HEK293 (cell line): ENCODE results near the gene TESK1.

Experiments
- GLIS2 ChIP-seq: fragments of 450-650 bp; formaldehyde crosslinking; IDR thresholded peaks from 2 replicates; pipeline ENCODE4 v1.5.1; 2016; ENCODE audit warnings: missing biosample characterization, missing genetic modification characterization
- MZF1 ChIP-seq: fragments of 450-650 bp; formaldehyde crosslinking; IDR thresholded peaks from 2 replicates; pipeline ENCODE4 v1.5.1; 2017; ENCODE audit warnings: missing biosample characterization, missing genetic modification characterization, borderline replicate concordance
- SALL2 ChIP-seq: fragments of 450-650 bp; formaldehyde crosslinking; IDR thresholded peaks from 2 replicates; pipeline ENCODE4 v1.5.0; 2017; ENCODE audit warnings: missing biosample characterization, mild to moderate bottlenecking, missing genetic modification characterization, borderline replicate concordance
- SP2 ChIP-seq: fragments of 450-650 bp; formaldehyde crosslinking; IDR thresholded peaks from 2 replicates; pipeline ENCODE4 v1.5.1; 2016; ENCODE audit warnings: missing biosample characterization, missing genetic modification characterization
- YY1 ChIP-seq: fragments of 450-650 bp; formaldehyde crosslinking; IDR thresholded peaks from 2 replicates; pipeline ENCODE4 v1.5.1; 2018; ENCODE audit warnings: missing biosample characterization, missing genetic modification characterization
- ZBTB21 ChIP-seq: fragments of 450-650 bp; formaldehyde crosslinking; IDR thresholded peaks from 2 replicates; pipeline ENCODE4 v1.5.1; 2017; ENCODE audit warnings: missing biosample characterization, missing genetic modification characterization
- ZBTB8A ChIP-seq: fragments of 450-650 bp; formaldehyde crosslinking; IDR thresholded peaks from 2 replicates; pipeline ENCODE4 v1.5.1; 2016; ENCODE audit warnings: missing biosample characterization, missing genetic modification characterization
- ZIC2 ChIP-seq: fragments of 450-650 bp; formaldehyde crosslinking; IDR thresholded peaks from 2 replicates; pipeline ENCODE4 v1.5.1; 2016; ENCODE audit warnings: missing biosample characterization, missing genetic modification characterization
- ZNF169 ChIP-seq: fragments of 450-650 bp; formaldehyde crosslinking; IDR thresholded peaks from 2 replicates; pipeline ENCODE4 v1.5.1; 2016; ENCODE audit warnings: missing biosample characterization, missing genetic modification characterization
- ZNF266 ChIP-seq: fragments of 450-650 bp; formaldehyde crosslinking; IDR thresholded peaks from 2 replicates; pipeline ENCODE4 v1.5.1; 2016; ENCODE audit warnings: missing biosample characterization, missing genetic modification characterization, low read depth
- ZNF394 ChIP-seq: fragments of 450-650 bp; formaldehyde crosslinking; IDR thresholded peaks from 2 replicates; pipeline ENCODE4 v1.5.1; 2016; ENCODE audit warnings: missing biosample characterization, missing genetic modification characterization, mild to moderate bottlenecking, moderate library complexity, borderline replicate concordance
- ZNF510 ChIP-seq: fragments of 450-650 bp; formaldehyde crosslinking; IDR thresholded peaks from 2 replicates; pipeline ENCODE4 v1.5.1; 2018; ENCODE audit warnings: mild to moderate bottlenecking, missing genetic modification characterization, missing biosample characterization; ENCODE audit not compliant: insufficient replicate concordance
- ZNF610 ChIP-seq: fragments of 450-650 bp; formaldehyde crosslinking; IDR thresholded peaks from 2 replicates; pipeline ENCODE4 v1.5.1; 2016; ENCODE audit warnings: missing biosample characterization, missing genetic modification characterization, borderline replicate concordance
- ZNF624 ChIP-seq: fragments of 450-650 bp; formaldehyde crosslinking; IDR thresholded peaks from 2 replicates; pipeline ENCODE4 v1.5.1; 2017; ENCODE audit warnings: missing biosample characterization, missing genetic modification characterization
- ZNF629 ChIP-seq: fragments of 450-650 bp; formaldehyde crosslinking; IDR thresholded peaks from 2 replicates; pipeline ENCODE4 v1.5.1; 2017; ENCODE audit warnings: missing biosample characterization, missing genetic modification characterization
- ZNF660 ChIP-seq: fragments of 450-650 bp; IDR thresholded peaks from 2 replicates; pipeline ENCODE4 v1.5.1; 2018; ENCODE audit warnings: missing biosample characterization, mild to moderate bottlenecking, missing genetic modification characterization
- ZNF677 ChIP-seq: fragments of 450-650 bp; IDR thresholded peaks from 2 replicates; pipeline ENCODE4 v1.5.0; 2018; ENCODE audit warnings: missing biosample characterization, mild to moderate bottlenecking, missing genetic modification characterization, moderate library complexity
- ZSCAN30 ChIP-seq: fragments of 450-650 bp; IDR thresholded peaks from 2 replicates; pipeline ENCODE4 v1.5.1; 2018; ENCODE audit warnings: missing biosample characterization, mild to moderate bottlenecking, missing genetic modification characterization, moderate library complexity
- ZXDB ChIP-seq: fragments of 450-650 bp; formaldehyde crosslinking; IDR thresholded peaks from 2 replicates; pipeline ENCODE4 v1.5.1; 2016; ENCODE audit warnings: missing biosample characterization, missing genetic modification characterization
- TF ChIP-seq, protein P1 (sequence below): fragments of 450-650 bp; formaldehyde crosslinking; IDR thresholded peaks from 2 replicates; pipeline ENCODE4 v1.5.1; 2016; ENCODE audit warnings: missing biosample characterization, missing genetic modification characterization
- TF ChIP-seq, protein P2 (sequence below): fragments of 450-650 bp; formaldehyde crosslinking; IDR thresholded peaks from 2 replicates; pipeline ENCODE4 v1.5.1; 2017; ENCODE audit warnings: missing biosample characterization, missing genetic modification characterization
- TF ChIP-seq, protein P3 (sequence below): fragments of 450-650 bp; formaldehyde crosslinking; conservative IDR thresholded peaks from 2 replicates; pipeline ENCODE4 v1.5.1; 2016; ENCODE audit warnings: low read depth, missing biosample characterization, missing genetic modification characterization
- TF ChIP-seq, protein P4 (sequence below): fragments of 450-650 bp; formaldehyde crosslinking; IDR thresholded peaks from 2 replicates; pipeline ENCODE4 v1.5.1; 2017; ENCODE audit warnings: missing biosample characterization, missing genetic modification characterization
- TF ChIP-seq, protein P5 (sequence below): fragments of 450-650 bp; formaldehyde crosslinking; IDR thresholded peaks from 2 replicates; pipeline ENCODE4 v1.5.1; 2016; ENCODE audit warnings: missing biosample characterization, missing genetic modification characterization

TESK1 gene

DNA sequence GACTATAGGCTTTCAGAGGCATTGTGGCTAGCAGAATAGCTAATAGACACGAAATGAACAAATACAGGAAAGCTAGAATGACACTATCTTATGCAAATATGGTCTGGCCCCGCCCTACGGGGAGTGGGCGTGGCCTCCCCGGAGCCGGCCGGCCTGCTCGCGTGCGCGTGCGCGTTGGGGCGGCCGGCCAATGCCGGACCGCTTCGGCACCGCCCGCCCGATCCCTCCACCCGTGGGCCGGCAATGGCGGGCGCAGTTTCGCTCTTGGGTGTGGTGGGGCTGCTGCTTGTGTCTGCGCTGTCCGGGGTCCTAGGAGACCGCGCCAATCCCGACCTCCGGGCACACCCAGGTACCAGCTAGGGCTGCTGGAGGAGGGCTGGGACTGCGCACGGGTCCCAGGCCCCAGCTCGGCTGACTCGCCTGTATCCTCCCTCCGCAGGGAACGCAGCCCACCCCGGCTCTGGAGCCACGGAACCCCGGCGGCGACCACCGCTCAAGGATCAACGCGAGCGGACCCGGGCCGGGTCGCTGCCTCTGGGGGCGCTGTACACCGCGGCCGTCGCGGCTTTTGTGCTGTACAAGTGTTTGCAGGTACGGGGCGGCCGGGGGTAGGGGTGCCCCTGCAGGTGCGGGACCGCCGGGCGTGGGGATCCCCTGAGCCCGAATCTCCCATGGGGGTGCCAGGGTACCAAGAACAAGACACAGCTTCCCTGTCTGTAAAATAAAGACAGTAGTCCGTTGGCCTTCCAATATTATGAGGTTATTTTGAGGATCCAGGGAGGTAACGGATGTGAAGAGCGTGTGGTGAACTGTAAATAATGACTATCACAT lies 53.3 kb downstream of the TESK1 start, which contains the start of gene CCDC107 (continued):
- TF ChIP-seq ZNF629 (tag by site-specific recombination) (no peak), ZBTB8A (tag by site-specific recombination) (peak; percentile 60), ZXDB (peak; percentile 96), ZSCAN30 (tag by site-specific recombination) (peak; percentile 69), ZNF394 (tag by site-specific recombination) (no peak; the same call in 1 of the 2 replicates), ZBTB21 (tag by site-specific recombination) (no peak), ZIC2 (tag by site-specific recombination) (0 out of 2 replicates have a peak, but pooled peaks have one; percentile 18), ZNF266 (tag by site-specific recombination) (no peak), ZNF677 (no peak), ZNF610 (tag by site-specific recombination) (0 out of 2 replicates have a peak, but pooled peaks have one; percentile 38), ZNF169 (no peak), ZNF624 (tag by site-specific recombination) (no peak), YY1 (tag by site-specific recombination) (peak; percentile 83), SALL2 (tag by site-specific recombination) (no peak), ZNF510 (tag by site-specific recombination) (no peak), SP2 (tag by site-specific recombination) (peak; percentile 50), ZNF660 (peak; percentile 43; the same call in 1 of the 2 replicates), GLIS2 (tag by site-specific recombination) (peak; percentile 76; the same call in 1 of the 2 replicates), MZF1 (no peak)
- TF ChIP-seq, protein P1, sequence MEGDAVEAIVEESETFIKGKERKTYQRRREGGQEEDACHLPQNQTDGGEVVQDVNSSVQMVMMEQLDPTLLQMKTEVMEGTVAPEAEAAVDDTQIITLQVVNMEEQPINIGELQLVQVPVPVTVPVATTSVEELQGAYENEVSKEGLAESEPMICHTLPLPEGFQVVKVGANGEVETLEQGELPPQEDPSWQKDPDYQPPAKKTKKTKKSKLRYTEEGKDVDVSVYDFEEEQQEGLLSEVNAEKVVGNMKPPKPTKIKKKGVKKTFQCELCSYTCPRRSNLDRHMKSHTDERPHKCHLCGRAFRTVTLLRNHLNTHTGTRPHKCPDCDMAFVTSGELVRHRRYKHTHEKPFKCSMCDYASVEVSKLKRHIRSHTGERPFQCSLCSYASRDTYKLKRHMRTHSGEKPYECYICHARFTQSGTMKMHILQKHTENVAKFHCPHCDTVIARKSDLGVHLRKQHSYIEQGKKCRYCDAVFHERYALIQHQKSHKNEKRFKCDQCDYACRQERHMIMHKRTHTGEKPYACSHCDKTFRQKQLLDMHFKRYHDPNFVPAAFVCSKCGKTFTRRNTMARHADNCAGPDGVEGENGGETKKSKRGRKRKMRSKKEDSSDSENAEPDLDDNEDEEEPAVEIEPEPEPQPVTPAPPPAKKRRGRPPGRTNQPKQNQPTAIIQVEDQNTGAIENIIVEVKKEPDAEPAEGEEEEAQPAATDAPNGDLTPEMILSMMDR (tag by site-specific recombination) = peak; percentile 94
- TF ChIP-seq, protein P2, sequence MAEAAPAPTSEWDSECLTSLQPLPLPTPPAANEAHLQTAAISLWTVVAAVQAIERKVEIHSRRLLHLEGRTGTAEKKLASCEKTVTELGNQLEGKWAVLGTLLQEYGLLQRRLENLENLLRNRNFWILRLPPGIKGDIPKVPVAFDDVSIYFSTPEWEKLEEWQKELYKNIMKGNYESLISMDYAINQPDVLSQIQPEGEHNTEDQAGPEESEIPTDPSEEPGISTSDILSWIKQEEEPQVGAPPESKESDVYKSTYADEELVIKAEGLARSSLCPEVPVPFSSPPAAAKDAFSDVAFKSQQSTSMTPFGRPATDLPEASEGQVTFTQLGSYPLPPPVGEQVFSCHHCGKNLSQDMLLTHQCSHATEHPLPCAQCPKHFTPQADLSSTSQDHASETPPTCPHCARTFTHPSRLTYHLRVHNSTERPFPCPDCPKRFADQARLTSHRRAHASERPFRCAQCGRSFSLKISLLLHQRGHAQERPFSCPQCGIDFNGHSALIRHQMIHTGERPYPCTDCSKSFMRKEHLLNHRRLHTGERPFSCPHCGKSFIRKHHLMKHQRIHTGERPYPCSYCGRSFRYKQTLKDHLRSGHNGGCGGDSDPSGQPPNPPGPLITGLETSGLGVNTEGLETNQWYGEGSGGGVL = no peak
- TF ChIP-seq, protein P3, sequence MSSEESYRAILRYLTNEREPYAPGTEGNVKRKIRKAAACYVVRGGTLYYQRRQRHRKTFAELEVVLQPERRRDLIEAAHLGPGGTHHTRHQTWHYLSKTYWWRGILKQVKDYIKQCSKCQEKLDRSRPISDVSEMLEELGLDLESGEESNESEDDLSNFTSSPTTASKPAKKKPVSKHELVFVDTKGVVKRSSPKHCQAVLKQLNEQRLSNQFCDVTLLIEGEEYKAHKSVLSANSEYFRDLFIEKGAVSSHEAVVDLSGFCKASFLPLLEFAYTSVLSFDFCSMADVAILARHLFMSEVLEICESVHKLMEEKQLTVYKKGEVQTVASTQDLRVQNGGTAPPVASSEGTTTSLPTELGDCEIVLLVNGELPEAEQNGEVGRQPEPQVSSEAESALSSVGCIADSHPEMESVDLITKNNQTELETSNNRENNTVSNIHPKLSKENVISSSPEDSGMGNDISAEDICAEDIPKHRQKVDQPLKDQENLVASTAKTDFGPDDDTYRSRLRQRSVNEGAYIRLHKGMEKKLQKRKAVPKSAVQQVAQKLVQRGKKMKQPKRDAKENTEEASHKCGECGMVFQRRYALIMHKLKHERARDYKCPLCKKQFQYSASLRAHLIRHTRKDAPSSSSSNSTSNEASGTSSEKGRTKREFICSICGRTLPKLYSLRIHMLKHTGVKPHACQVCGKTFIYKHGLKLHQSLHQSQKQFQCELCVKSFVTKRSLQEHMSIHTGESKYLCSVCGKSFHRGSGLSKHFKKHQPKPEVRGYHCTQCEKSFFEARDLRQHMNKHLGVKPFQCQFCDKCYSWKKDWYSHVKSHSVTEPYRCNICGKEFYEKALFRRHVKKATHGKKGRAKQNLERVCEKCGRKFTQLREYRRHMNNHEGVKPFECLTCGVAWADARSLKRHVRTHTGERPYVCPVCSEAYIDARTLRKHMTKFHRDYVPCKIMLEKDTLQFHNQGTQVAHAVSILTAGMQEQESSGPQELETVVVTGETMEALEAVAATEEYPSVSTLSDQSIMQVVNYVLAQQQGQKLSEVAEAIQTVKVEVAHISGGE (tag by site-specific recombination) = no peak
- TF ChIP-seq, protein P4, sequence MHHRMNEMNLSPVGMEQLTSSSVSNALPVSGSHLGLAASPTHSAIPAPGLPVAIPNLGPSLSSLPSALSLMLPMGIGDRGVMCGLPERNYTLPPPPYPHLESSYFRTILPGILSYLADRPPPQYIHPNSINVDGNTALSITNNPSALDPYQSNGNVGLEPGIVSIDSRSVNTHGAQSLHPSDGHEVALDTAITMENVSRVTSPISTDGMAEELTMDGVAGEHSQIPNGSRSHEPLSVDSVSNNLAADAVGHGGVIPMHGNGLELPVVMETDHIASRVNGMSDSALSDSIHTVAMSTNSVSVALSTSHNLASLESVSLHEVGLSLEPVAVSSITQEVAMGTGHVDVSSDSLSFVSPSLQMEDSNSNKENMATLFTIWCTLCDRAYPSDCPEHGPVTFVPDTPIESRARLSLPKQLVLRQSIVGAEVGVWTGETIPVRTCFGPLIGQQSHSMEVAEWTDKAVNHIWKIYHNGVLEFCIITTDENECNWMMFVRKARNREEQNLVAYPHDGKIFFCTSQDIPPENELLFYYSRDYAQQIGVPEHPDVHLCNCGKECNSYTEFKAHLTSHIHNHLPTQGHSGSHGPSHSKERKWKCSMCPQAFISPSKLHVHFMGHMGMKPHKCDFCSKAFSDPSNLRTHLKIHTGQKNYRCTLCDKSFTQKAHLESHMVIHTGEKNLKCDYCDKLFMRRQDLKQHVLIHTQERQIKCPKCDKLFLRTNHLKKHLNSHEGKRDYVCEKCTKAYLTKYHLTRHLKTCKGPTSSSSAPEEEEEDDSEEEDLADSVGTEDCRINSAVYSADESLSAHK = no peak
- TF ChIP-seq, protein P5, sequence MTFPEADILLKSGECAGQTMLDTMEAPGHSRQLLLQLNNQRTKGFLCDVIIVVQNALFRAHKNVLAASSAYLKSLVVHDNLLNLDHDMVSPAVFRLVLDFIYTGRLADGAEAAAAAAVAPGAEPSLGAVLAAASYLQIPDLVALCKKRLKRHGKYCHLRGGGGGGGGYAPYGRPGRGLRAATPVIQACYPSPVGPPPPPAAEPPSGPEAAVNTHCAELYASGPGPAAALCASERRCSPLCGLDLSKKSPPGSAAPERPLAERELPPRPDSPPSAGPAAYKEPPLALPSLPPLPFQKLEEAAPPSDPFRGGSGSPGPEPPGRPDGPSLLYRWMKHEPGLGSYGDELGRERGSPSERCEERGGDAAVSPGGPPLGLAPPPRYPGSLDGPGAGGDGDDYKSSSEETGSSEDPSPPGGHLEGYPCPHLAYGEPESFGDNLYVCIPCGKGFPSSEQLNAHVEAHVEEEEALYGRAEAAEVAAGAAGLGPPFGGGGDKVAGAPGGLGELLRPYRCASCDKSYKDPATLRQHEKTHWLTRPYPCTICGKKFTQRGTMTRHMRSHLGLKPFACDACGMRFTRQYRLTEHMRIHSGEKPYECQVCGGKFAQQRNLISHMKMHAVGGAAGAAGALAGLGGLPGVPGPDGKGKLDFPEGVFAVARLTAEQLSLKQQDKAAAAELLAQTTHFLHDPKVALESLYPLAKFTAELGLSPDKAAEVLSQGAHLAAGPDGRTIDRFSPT (tag by site-specific recombination) = peak; percentile 61
